Hypothalamus (tissue), 51 donors: Measurements from ENCODE around the gene TMEM232.

Source experiments
- DNase-seq, 51 donors: peaks; one replicate each; lab custom pipeline; 2025; lab: John Stamatoyannopoulos, UW

The TMEM232 gene

DNA sequence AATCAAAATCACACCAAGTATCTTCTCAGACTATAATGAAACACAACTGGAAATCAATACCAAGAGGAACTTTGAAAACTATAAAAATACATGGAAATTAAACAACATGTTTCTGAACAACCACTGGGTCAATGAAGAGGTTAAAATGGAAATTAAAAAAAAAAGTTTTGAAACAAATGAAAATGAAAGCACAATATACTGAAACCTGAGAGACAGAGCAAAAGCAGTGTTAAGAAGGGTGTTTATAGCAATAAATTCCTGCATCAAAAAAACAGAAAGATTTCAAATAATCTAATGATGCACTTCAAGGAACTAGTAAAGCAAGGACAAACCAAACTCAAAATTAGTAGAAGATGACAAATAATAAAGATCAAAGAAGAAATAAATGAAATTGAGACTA, 92.0 kb downstream of the TMEM232 start:
- DNase-seq = no peak

DNA sequence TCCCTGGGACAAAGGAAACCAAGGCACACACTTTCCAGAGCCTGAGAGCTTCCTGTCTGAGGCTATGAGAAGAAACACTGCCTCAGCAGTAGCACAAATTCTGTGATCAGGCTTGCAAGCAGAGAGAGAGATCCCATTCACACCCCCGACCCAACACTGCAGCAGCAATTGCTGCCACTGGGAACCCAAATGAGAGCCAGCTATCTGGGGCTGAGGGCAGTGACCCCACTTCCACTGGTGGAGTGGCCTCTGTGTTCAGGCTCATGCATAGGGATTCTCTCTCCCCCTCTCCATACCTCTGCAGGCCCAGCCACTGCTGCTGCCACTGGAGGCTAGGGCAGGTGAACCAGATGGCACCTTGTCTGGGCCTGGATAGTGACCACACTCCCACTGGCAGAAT, 95.2 kb downstream of the TMEM232 start:
- DNase-seq = no peak

DNA sequence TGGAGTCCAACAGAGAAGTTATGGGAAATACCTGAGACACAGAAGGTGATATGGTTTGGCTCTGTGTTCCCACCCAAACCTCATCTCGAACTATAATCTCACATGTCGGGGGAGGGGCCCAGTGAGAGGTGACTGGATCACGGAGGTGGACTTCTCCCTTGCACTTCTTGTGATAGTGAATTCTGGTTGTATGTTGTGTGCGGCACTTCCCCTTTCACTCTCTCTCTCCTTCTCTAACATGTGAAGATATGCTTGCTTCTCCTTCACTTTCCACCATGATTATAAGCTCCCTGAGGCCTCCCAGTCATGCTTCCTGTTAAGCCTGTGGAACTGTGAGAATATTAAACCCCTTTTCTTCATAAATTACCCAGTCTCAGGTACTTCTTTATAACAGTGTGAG, 96.1 kb downstream of the TMEM232 start:
- no peak for DNase-seq

DNA sequence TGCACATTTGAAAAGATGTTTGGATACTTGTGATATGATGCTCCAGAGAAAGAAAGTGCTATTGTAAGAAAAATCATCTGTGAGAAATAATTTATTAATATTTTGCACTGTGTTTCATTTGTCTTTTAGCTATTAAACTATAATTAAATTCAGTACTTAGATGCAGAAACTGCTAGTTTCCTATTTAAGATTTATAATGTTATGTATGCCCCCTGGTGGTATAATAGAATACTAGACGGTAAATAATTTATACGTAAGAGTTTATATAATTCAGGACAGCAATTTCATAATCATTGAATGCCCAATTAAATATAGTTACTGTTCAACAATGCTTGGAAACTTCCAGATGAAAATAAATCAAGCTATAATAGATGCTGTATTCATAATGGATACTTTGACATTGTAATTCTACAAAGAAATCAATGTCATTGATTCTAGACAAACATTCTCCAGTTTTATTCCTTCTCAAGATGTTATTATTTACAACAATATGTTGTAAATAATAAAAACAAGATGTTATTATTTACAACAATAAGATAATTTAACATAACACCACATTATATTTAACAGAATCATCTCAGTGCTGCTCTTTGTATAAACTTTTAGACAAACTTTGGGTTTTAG, 101.0 kb downstream of the TMEM232 start:
- DNase-seq = no peak

DNA sequence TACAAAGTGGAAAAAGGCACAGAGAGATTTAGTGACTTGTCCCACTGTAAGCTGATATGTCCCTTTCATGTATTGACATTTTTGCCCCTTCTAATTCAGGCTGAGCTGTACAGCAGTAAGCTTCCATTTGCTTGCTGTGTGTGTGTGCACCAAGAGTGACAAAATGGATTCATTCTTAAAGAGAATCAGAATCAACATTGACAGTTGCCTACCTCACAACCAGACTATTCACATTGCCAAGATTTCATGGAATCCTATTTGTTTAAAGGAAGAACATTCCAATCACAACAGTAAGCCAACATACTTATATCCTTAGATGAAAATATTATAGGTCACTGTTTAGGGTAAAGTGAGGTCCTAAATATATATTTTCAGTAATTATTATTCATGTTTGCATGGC, 102.6 kb downstream of the TMEM232 start:
- DNase-seq = peak in 1 of 51 donors; percentile 0

DNA sequence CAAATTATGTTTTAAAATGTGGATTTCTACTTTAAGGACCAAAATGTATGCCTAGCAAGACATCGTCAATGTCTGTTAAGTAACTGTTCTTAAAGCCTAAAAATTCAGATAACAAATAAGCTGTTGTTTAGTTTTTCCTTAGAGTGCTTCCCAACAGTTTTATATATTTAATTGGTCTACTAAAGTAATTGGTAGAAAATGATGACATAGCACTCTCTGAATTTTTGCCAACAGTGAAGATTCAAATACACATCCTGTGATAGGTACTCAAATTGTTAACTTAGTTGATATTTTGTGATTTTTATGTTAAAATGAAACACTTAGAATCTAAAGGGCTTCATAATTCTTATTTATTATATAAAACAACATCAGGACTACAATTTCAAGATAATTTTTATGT, 107.5 kb downstream of the TMEM232 start:
- DNase-seq = no peak

DNA sequence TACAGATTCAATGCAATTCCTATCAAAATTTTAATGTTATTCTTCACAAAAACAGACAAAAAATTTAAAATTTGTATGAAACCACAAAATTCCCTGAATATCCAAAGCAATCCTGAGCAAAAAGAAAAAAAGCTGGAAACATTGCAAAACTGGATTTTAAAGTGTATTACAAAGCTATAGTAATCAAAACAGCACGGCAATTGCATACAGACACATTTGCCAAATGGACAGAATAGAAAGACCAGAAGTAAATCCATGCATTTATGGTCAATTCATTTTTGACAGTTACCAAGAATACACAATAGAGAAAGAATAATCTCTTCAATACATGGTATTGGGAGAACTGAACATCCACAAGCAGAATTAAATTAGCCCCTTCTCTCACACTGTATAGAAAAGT, 110.5 kb downstream of the TMEM232 start:
- no peak for DNase-seq

DNA sequence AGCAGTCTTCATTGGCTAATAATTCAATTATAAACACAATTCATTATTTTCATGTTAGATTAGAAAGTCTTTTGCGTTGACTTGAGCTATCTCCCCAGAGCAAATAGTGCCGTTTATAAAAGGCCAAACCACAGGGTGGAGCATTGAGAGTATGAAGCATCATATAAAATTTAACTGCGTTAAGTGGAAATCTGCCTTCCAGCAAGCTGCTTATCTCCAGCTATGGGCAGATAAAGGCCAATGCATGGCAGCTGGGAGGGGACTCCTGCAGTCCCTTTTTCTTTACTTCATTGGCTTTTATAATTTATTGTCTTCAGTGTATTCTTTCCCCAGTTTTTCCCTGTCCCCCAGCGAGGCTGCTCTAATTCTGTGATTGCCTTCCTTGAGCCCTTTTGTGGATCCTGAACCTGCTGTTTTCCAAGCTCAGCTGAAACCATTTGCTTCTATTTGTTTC, 113.7 kb downstream of the TMEM232 start:
- no peak for DNase-seq

DNA sequence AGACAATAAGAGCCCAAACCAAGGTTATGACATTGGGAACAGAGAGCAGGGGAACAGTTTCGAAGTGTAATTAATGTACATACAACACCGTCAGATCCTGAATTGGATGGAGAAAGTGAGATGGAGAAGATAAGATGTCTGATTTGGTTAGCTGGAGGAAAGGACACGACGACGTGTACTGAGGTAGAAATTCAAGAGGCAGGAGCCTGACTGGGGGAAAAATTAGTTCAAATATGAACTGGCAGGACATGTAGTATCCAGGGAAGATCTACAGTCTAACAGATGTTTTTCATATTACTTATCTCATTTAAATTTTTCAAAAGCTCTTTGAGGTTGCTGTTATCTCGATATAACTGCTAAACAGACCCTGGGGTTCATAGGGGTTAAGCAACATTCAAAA, 114.7 kb downstream of the TMEM232 start:
- no peak for DNase-seq

DNA sequence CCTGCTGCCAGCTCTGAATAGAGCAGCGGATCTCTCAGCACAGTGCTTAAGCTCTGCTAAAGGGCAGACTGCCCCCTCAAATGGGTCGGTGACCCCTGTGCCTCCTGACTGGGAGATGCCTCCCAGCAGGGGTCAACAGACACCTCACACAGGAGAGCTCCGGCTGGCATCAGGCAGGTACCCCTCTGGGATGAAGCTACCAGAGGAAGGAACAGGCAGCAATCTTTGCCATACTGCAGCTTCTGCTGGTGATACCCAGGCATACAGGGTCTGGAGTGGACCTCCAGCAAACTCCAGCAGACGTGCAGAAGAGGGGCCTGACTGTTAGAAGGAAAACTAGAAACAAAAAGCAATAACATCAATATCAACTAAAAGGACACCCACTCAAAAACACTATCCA, 131.6 kb downstream of the TMEM232 start:
- DNase-seq = no peak

DNA sequence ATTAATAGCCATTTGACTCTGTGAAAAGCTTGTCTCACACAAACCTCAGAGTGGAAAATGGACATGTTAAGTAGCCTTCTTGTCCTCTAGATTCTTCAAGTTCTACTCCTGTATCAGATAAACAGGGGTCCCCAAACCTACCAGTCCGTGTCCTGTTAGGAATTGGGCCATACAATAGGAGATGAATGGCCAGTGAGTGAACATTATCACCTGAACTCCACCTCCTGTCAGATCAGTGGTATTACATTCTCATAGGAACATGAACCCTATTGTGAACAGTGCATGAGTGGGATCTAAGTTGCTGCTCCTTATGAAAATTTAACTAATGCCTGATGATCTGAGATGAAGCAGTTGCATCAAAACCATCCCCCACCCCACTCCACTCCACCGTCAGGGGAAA, 136.3 kb downstream of the TMEM232 start:
- DNase-seq = no peak

DNA sequence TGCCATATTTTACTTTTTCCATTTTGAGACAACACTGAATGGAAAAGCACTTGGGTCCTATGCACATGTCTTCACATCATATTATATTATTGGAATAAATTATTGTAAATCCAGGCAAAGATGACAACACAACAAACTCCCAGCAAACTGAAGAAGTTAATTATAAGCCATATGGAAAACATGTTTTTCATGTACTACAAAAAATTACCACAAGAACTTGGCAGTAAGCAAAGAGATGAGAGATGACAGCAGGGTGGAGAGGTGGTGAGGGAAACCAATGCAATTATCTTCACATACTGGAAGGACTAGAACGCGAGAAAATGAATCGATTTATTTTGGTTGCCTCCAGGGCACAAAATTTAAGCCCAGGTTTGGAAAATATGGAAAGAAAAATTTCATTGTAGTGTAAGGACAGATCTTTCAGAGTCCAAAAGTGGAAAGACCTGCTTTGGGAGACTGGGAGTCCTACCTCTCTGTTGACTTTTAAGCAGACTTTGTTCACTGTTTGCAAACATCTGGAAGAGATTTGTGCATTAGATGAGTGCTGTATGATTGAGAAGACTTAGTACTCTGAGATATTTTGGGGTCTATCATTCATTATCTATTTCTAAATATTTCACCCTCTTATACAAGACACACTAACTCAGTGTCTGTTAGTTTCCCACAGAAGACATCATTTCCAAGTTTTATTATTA, 138.0 kb downstream of the TMEM232 start:
- no peak for DNase-seq

DNA sequence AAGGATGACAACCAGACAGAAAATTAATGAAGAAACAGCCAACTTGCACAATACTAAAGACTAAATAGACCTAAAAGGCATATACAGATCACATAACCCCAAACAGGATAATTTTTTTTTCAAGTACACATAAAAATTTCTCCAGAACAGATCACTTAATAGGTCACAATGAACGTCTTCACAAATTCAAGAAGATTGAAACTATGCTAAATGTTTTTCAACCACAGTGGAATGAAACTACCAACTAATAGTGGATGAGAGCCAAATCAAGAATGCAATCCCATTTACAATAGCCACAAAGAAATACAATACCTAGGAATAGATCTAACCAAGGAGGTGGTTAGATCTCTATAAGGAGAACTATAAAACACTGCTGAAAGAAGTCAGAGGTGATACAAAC, 145.8 kb downstream of the TMEM232 start:
- no peak for DNase-seq

DNA sequence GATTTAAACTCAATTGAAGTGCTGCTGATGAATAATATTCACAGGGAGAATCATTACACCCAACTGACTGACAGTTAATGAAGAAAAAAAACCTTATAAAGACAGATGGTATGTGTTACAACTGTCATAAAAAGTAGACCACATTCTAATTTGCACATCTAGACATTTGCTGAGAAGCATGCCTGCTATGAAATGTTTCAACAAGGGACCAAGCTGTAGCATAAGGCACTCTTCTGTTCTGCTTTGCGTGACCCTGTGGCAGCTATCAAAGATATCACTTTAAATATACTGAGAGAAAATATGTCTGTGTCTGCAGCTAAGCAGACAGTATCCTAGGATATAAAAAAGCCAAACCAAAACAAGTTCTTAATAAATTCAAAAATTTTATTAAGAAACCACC, 153.7 kb downstream of the TMEM232 start:
- DNase-seq = no peak

DNA sequence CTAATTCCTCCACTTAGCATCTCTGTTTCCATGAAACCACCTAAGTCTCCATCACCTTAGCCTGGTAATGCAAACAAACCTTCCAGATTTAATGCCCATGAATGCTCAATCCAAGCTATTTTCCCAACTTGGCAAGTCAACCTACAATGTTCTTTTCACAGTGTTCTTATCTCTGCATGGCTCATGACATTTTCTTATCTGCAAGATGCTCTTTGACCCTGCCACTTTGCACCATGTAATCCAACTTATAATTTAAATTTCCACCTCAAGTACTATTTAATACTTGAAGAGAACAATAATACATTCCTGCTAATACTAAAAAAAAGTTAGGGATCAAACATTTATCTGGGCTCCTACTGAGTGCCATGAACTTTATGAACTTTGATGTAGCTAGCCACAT, 164.3 kb downstream of the TMEM232 start:
- no peak for DNase-seq

DNA sequence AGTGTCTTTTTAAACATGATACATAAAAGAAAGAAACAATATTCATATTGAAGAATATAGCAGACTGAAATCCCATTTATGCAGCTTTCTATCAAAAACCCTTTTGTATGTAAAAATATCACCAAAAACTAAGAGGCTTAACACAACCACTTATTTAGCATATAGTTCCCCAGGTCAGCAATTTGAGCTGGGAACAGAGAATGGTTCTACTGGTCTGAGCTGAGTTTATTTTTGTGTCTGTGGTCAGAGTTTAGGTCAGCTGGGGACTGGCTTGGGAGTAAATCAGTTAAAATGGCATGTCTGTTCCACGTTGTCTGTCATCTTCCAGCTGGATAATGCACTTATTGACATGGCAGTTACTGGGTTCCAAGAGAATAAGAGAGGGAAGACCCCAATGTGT, 165.0 kb downstream of the TMEM232 start:
- no peak for DNase-seq

DNA sequence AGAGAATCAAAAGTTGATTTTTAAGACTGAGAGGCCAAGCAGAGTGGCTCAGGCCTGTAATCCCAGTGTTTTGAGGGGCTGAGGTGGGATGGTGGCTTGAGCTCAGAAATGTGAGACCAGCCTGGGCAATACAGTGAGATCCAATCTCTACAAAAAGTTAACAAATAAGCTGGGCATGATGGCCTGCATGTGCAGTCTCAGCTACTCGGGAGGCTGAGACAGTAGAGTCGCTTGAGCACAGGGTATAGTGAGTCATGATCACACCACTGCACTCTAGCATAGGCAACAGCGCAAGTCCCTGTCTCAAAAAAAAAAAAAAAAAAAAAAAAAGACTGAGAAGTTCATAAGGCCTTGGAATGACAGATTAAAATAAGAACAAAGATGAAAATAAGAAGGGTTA, 177.2 kb downstream of the TMEM232 start:
- no peak for DNase-seq

DNA sequence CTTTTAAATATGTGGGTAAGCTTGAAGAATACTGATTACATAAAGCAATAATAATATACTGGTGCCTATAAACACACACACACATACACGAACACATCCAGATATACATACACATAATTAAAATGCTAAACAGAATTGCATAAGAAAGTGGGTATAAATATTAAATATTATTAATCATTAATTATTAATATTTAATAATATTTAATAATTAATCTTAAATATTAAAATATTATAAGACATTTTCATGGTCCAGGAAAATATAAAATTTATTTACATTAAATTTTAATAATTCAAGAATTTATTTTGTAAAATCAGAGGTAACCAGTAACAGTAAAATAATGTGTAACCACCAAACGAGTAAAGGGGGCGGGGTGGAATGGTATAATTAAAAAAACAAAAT, 178.3 kb downstream of the TMEM232 start:
- DNase-seq = no peak

DNA sequence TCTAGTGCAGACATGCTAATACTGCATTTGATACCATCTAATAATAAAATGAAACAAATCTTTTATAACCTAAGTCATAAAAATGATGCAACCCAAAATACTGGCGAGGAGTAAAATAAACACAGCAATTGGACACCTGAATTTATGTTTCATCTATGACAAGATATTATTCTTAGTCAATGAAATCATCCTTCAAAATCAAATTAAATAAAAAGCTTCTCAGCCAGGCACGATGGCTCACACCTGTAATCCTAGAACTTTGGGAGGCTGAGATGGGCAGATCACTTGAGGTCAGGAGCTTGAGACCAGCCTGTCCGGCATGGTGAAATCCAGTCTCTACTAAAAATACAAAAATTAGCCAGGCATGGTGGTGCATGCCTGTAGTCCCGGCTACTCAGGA, 179.0 kb downstream of the TMEM232 start:
- no peak for DNase-seq

DNA sequence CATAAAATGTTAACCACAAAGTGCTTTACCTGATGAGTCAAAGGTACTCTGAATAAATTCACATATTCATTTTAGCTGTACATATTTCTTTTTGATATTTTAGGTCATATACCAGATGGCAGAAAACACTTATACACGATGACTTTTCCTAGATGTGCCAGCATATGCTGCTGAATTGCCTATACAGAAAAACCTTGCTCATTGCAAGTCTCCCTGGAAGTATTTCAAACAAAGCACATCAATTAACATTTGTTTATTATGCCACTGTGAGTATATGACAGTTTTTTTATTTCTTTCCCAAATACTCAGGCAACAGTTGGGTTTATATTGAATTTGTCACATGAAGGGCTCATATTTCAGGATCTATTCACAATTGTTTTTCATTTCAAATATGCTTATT, 180.8 kb downstream of the TMEM232 start:
- no peak for DNase-seq

DNA sequence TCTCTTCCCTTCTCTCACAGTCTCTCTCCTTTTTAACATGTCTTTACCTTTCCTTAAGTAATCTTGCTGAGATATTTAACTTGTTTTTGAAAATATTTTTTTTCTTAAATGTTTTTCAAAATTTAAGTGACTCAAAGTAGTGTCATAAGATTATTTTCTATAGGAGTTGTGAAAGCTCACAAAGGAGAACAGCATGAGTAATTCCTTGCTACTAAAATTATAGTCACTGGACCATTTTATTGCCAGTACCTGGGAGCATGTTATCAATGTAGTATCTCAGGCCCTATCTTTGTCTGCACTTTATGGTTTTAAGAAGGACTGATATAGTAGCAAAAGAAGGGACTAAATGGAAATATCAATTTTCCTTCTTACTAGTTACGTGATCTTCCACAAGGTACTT, 181.9 kb downstream of the TMEM232 start:
- no peak for DNase-seq

DNA sequence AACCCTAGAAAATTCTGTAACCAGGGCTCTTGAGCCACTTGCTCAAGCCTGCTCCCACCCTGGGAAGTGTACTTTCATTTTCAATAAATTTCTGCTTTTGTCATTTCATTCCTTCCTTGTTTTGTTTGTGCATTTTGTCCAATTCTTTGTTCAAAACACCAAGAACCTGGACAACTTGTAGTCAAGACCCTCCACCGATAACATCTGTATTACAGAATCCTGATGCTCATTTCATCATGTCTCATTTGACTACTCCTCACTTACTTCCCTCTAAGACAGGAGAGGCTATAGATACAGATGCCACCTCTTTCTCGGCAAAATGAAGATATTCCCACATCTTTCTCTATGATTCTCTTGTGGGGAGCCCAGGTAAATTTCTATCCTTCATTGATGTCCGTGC, 183.5 kb downstream of the TMEM232 start:
- no peak for DNase-seq
